Measurements from ENCODE around the gene CST7.
A peak's percentile ranks its signal among the peaks of the same experiment; 100 is the strongest.
"Not testable (repeated sequence)": the region's sequence is repeated elsewhere in the genome, so short reads cannot be mapped to it uniquely, and the experiment has no call there.

CST7 gene

GRCh38 chr20:24948939-24949679 is at the start of gene CST7:
CST7 (plus strand) TSS chr20:24949269; CDS start chr20:24949506, 237 bp downstream.
- no peak for DNase-seq (ENCODE audit: low spot score)

- DNase-seq (ENCODE audit: low spot score): no peak
Measured at GRCh38 chr20:24906806-24907205, 42.3 kb upstream of the CST7 start.

- DNase-seq (ENCODE audit: low spot score): no peak
Measured at GRCh38 chr20:24908642-24909041, 40.4 kb upstream of the CST7 start.

GRCh38 chr20:24909086-24909780 is 39.8 kb upstream of the CST7 start:
- no peak for DNase-seq (ENCODE audit: low spot score)

- no peak for DNase-seq (ENCODE audit: low spot score)
Measured at GRCh38 chr20:24909861-24910260, 39.2 kb upstream of the CST7 start.

GRCh38 chr20:24910461-24910860 is 38.6 kb upstream of the CST7 start:
- no peak for DNase-seq (ENCODE audit: low spot score)

- no peak for DNase-seq (ENCODE audit: low spot score)
Measured at GRCh38 chr20:24911461-24911860, 37.6 kb upstream of the CST7 start.

GRCh38 chr20:24912397-24913075 is 36.5 kb upstream of the CST7 start:
- DNase-seq (ENCODE audit: low spot score): no peak

- DNase-seq (ENCODE audit: low spot score): no peak
Measured at GRCh38 chr20:24913076-24913628, 35.9 kb upstream of the CST7 start.

- DNase-seq (ENCODE audit: low spot score): peak; percentile 16
Measured at GRCh38 chr20:24914388-24915241, 34.5 kb upstream of the CST7 start.

GRCh38 chr20:24915440-24915839 is 33.6 kb upstream of the CST7 start:
- no peak for DNase-seq (ENCODE audit: low spot score)

GRCh38 chr20:24915892-24916291 is 33.2 kb upstream of the CST7 start:
- no peak for DNase-seq (ENCODE audit: low spot score)

GRCh38 chr20:24916412-24916811 is 32.7 kb upstream of the CST7 start:
- DNase-seq (ENCODE audit: low spot score): no peak

GRCh38 chr20:24917056-24917455 is 32.0 kb upstream of the CST7 start:
- DNase-seq (ENCODE audit: low spot score): no peak

GRCh38 chr20:24917797-24918578 is 31.1 kb upstream of the CST7 start:
- peak; percentile 73 for DNase-seq (ENCODE audit: low spot score)

- DNase-seq (ENCODE audit: low spot score): peak; percentile 11
Measured at GRCh38 chr20:24918579-24919566, 30.2 kb upstream of the CST7 start.

- not testable (repeated sequence) for DNase-seq (ENCODE audit: low spot score)
Measured at GRCh38 chr20:24919665-24920064, 29.4 kb upstream of the CST7 start.

- DNase-seq (ENCODE audit: low spot score): not testable (repeated sequence)
Measured at GRCh38 chr20:24920706-24921105, 28.4 kb upstream of the CST7 start.

- not testable (repeated sequence) for DNase-seq (ENCODE audit: low spot score)
Measured at GRCh38 chr20:24929259-24929658, 19.8 kb upstream of the CST7 start.
